Thymus (tissue), 11 donors: ENCODE results near the gene CGB1. TPM values are rescaled to one million over a fixed set of nuclear protein-coding genes. Genes with fewer than 3 reads are reported as not detected.
"Not testable (repeated sequence)": the region's sequence is repeated elsewhere in the genome, so short reads cannot be mapped to it uniquely, and the experiment has no call there.

Experiments
- DNase-seq, 9 donors: peaks; one replicate each; pipeline ENCODE4 v3.0.0-alpha.2; 2013; ENCODE audit warnings: low spot score in 9 of 9, low read depth in 6 of 9, missing footprints in 1 of 9
- H3K27ac ChIP-seq, 2 donors: one replicate each; pipeline ENCODE4 v1.5.1; 2013; ENCODE audit warnings: control low read depth in 1 of 2, low read depth in 1 of 2, low read length in 1 of 2, mild to moderate bottlenecking in 1 of 2, moderate library complexity in 1 of 2
- H3K27me3 ChIP-seq, 2 donors: one replicate each; pipeline ENCODE4 v1.5.1; 2013; ENCODE audit warnings: low read length in 1 of 2; ENCODE audit not compliant: control insufficient read depth in 2 of 2, insufficient read depth in 1 of 2
- H3K36me3 ChIP-seq, 2 donors: one replicate each; pipeline ENCODE4 v1.5.1; 2013; ENCODE audit warnings: low read length in 1 of 2, mild to moderate bottlenecking in 1 of 2, moderate library complexity in 1 of 2; ENCODE audit not compliant: control insufficient read depth in 2 of 2, insufficient read depth in 2 of 2
- H3K4me1 ChIP-seq, 2 donors: one replicate each; pipeline ENCODE4 v1.5.1; 2013; ENCODE audit warnings: low read length in 2 of 2; ENCODE audit not compliant: control insufficient read depth in 2 of 2, insufficient read depth in 2 of 2
- H3K4me3 ChIP-seq, 2 donors: one replicate each; pipeline ENCODE4 v1.5.1; 2013; ENCODE audit warnings: low read length in 2 of 2, control low read depth in 1 of 2, mild to moderate bottlenecking in 1 of 2
- H3K9me3 ChIP-seq, 2 donors: one replicate each; pipeline ENCODE4 v1.5.1; 2013; ENCODE audit warnings: low read length in 1 of 2, mild to moderate bottlenecking in 1 of 2; ENCODE audit not compliant: control insufficient read depth in 2 of 2, insufficient read depth in 1 of 2
- WGBS: extraction: QIAGEN DNeasy Blood & Tissue Kit; methylation state at CpG from one replicate; pipeline ENCODE4 v1.1.7; 2013; 5-methylcytosine and 5-hydroxymethylcytosine counted together
- polyA plus RNA-seq: library from polyadenylated mRNA; stranded (reverse); fragments of 200-250 nt; gene quantifications from one replicate; pipeline ENCODE4 v1.2.3, GENCODE V29; 2013
- total RNA-seq: library from RNA; stranded (reverse); fragments of 120-200 nt; gene quantifications from one replicate; pipeline ENCODE4 v1.2.4, GENCODE V29; 2013
- donor health status: healthy.

CGB1 gene
- total and polyA plus RNA-seq, 2 donors, result not detected

- H3K9me3 ChIP-seq, result not testable (repeated sequence)
These were observed 6.4 kb downstream of the CGB1 start for GRCh38 chr19:49030323-49030722.

GRCh38 chr19:49029749-49030148, 6.9 kb downstream of the CGB1 start:
- H3K36me3 ChIP-seq, DNase-seq: not testable (repeated sequence)
- WGBS, result 93% methylated on average over 14 of the region's 14 CpGs

More at GRCh38 chr19:49030323-49030722, 6.4 kb downstream of the CGB1 start:
- 95% methylated on average over 5 of the region's 8 CpGs for WGBS
- H3K27me3 ChIP-seq, H3K27ac ChIP-seq, H3K4me3 ChIP-seq, H3K4me1 ChIP-seq, H3K36me3 ChIP-seq, DNase-seq: not testable (repeated sequence)

DNA sequence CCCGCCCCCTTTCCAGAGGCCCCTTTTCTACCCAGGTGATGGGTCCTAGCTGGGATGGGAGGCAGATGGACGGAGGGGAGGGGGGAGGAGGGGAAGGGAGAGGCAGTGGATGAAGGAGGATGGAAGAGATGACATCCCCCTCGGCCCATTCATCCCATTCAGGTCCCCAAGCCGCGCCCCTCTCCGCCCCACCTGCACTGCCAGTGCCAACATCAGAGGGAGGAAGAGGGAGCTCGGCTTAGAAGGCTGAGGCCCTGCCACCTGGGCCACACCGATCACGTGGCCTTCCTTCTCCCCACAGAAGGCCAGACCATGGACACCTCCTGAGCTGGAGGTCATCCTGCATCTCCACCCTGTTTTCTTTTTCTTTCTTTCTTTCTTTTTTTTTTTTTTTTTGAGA, 8.0 kb downstream of the CGB1 start:
- 89% methylated on average over 9 of the region's 9 CpGs for WGBS
- H3K27ac ChIP-seq, H3K27me3 ChIP-seq, H3K36me3 ChIP-seq, H3K9me3 ChIP-seq, H3K4me1 ChIP-seq, H3K4me3 ChIP-seq, DNase-seq: not testable (repeated sequence)

More at GRCh38 chr19:49029749-49030148, 6.9 kb downstream of the CGB1 start:
- not testable (repeated sequence) for H3K27ac ChIP-seq, H3K27me3 ChIP-seq, H3K4me1 ChIP-seq, H3K9me3 ChIP-seq, H3K4me3 ChIP-seq

- not testable (repeated sequence) for H3K4me1 ChIP-seq, DNase-seq, H3K36me3 ChIP-seq, H3K9me3 ChIP-seq, H3K27ac ChIP-seq, H3K4me3 ChIP-seq
- 91% methylated on average over 23 of the region's 23 CpGs for WGBS
- H3K27me3 ChIP-seq, result peaks cover 0 to 19% of the 10 kb centered on the region in 2 donors
These were observed 11.1 kb downstream of the CGB1 start for GRCh38 chr19:49025599-49025998.

- not testable (repeated sequence) for H3K4me3 ChIP-seq, H3K27ac ChIP-seq, H3K36me3 ChIP-seq, DNase-seq, H3K9me3 ChIP-seq, H3K4me1 ChIP-seq
- WGBS, result 93% methylated on average over 4 of the region's 6 CpGs
- H3K27me3 ChIP-seq, result peaks cover 4 to 24% of the 10 kb centered on the region in 2 donors
These were observed 11.6 kb downstream of the CGB1 start for GRCh38 chr19:49025088-49025487.

GRCh38 chr19:49024233-49024632, 12.5 kb downstream of the CGB1 start, which contains the start of gene CGB3:
Gene CGB3, minus strand, starts transcription at chr19:49024333. Its CDS starts 362 bp downstream, at chr19:49023971.
- not testable (repeated sequence) for H3K36me3 ChIP-seq, H3K27ac ChIP-seq, H3K4me1 ChIP-seq, H3K9me3 ChIP-seq, DNase-seq, H3K4me3 ChIP-seq
- peaks cover 10 to 32% of the 10 kb centered on the region in 2 donors for H3K27me3 ChIP-seq
- WGBS, result 77% methylated on average over 15 of the region's 15 CpGs

- Histone ChIP-seq H3K9me3 (no peaks in the 10 kb centered on the region), H3K36me3 (no peaks in the 10 kb centered on the region), H3K4me1 (peaks cover 3 to 14% of the 10 kb centered on the region in 2 donors), H3K4me3 (no peak overlapping the region), H3K27me3 (peaks cover 16 to 53% of the 10 kb centered on the region in 2 donors), H3K27ac (no peak overlapping the region)
- 96% methylated on average over 9 of the region's 9 CpGs for WGBS
- DNase-seq, result no peak
These were observed 14.6 kb downstream of the CGB1 start for GRCh38 chr19:49022116-49022515.

DNA sequence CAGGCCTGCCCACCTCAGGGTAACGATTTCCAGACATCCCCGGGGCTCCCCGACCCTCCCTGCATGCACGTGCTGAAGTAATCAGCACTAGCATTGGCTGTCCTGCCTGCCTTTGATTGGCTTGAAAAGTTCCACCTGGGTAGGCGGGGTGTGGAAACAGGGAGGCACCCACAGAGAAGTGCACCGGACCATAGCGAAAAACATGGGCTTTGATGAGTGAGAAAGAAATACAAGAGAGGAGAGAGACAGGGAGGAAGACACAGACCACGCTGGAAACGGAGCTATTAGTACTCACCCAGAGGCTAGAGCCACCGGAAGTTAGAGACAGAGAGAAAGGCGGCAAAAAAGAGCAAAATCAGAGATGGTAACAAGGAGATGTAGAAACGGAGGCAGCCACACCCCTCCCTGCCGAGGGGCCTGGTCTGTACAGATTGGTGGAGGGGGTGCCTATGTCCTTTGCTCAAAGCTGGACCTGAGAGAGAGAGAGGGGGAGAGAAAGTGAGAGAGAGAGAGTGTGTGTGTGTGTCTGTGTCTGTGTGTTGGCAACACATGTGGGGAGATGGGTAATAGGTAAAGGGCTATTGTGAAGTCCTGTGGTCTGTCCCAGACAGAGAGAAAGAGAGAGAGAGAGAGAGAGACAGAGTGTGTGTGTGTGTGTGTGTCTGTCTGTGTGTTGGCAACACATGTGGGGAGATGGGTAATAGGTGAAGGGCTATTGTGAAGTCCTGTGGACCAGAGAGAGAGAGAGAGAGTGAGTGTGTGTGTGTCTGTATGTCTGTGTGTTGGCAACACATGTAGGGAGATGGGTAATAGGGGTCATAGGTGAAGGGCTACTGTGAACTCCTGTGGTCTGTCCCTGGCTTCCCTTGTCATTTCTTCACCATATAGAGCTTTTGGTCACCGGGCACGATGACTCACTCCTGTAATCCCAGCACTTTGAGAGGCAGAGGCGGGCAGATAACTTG, 15.5 kb downstream of the CGB1 start:
- peaks cover 3 to 14% of the 10 kb centered on the region in 2 donors for H3K4me1 ChIP-seq
- H3K36me3 ChIP-seq, result peaks cover under 1 to 3% of the 10 kb centered on the region in 2 donors
- H3K27ac ChIP-seq, result no peak overlapping the region
- WGBS, result 56% methylated on average over 16 of the region's 16 CpGs
- H3K9me3 ChIP-seq, result no peaks in the 10 kb centered on the region
- peaks cover 16 to 54% of the 10 kb centered on the region in 2 donors for H3K27me3 ChIP-seq
- no peak for DNase-seq
- no peak overlapping the region for H3K4me3 ChIP-seq

GRCh38 chr19:49020342-49020741, 16.4 kb downstream of the CGB1 start:
- no peak overlapping the region for H3K4me3 ChIP-seq
- 87% methylated on average over 11 of the region's 11 CpGs for WGBS
- H3K36me3 ChIP-seq, result peaks cover 10 to 12% of the 10 kb centered on the region in 2 donors
- peaks cover 16 to 54% of the 10 kb centered on the region in 2 donors for H3K27me3 ChIP-seq
- no peak overlapping the region for H3K27ac ChIP-seq
- DNase-seq, result no peak
- peaks cover 3 to 14% of the 10 kb centered on the region in 2 donors for H3K4me1 ChIP-seq
- H3K9me3 ChIP-seq, result no peaks in the 10 kb centered on the region
